Left colon (tissue), 2 donors: Measurements from ENCODE around the gene CXCL10. TPM values are rescaled to one million over a fixed set of nuclear protein-coding genes. Genes with fewer than 3 reads are reported as not detected.
"Not testable (repeated sequence)": the region's sequence is repeated elsewhere in the genome, so short reads cannot be mapped to it uniquely, and the experiment has no call there.

ENCODE experiments used
- ATAC-seq: fragments of 200-7000 bp; cut with Tn5 transposase; one replicate; pipeline ENCODE4 v1.9.1; 2020; ENCODE audit warnings: mild to moderate bottlenecking, moderate library complexity
- DNase-seq, 2 donors: peaks; one replicate each; pipeline ENCODE4 v3.0.0-alpha.2; 2020
- intact Hi-C, 2 donors: fragments of 100-400 bp; cut with DNase I in 1 of 2; cut with micrococcal nuclease in 1 of 2; formaldehyde crosslinking; loops; one replicate each; pipeline versions ENCODE4 v1.11.2 to v1.14.0; 2022; cut with DNase I, micrococcal nuclease
- long read RNA-seq: library from polyadenylated mRNA; unstranded; transcript quantifications from one replicate; pipeline ENCODE4 v2.0.0, GENCODE V29; 2021
- total RNA-seq, 2 donors: library from RNA; stranded (reverse); fragmentation: NEBNext Ultra II Directional; extraction: Animal tissue kit (Norgen Biotek cat#: 25700); gene quantifications; one replicate each; pipeline ENCODE4 v1.2.1, GENCODE V29; 2021
- donor health status: DM: no; HTN: no; CAD: no.
- donor health status: DM: yes; HTN: yes; CAD: no.

Gene CXCL10
- 1 to 10 TPM; 2.5 to 3.2 TPM for total RNA-seq
- long read RNA-seq, transcript CXCL10-201 (4 exons, 1,176 nt), result major isoform, 6 of 6 reads
- long read RNA-seq, partial matches to known transcripts, result 0 of 6 reads
- long read RNA-seq, other reads (novel, unspliced or antisense), result 0 of 6 reads

DNA sequence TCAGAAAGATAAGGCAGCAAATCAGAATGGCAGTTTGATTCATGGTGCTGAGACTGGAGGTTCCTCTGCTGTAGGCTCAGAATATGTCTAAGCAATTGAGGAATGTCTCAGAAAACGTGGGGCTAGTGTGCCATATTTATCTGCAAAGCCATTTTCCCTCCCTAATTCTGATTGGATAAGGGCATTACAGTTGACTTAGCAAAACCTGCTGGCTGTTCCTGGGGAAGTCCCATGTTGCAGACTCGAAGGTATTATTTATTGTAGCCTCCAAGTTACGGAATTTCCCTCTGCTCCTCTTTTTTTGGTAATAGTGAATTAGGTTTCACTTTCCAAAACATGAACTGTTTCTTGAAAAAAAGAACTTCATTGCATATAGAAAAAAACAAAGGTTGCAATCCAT is at the start of gene CXCL10:
Gene CXCL10 (minus strand): TSS at position 109 of the 400 bp plus-strand sequence. CDS start 66 bp downstream, at position 43.
- intact Hi-C loops, result no loop called here
- no peak for ATAC-seq
- DNase-seq, result no peak

DNA sequence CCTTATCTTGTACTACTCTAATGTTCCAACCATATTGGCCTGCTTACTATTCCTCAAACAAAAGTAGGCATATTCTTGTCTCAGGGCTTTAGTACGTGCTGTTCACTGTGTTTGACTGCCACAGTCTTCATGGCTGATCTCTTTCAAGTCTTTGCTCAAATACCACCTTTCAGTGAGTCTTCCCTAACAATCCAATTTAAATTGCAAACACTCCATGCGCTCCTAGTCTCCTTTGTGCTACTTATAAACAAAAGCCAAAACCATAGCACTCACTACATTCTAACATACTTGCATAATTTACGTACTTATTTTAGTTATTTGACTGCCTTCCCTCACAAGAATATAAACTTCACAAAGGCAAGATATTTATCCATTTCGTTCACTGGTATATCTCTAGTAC is 49.5 kb upstream of the CXCL10 start:
- DNase-seq (no peak), ATAC-seq (no peak)
- intact Hi-C loops, result no loop called here

DNA sequence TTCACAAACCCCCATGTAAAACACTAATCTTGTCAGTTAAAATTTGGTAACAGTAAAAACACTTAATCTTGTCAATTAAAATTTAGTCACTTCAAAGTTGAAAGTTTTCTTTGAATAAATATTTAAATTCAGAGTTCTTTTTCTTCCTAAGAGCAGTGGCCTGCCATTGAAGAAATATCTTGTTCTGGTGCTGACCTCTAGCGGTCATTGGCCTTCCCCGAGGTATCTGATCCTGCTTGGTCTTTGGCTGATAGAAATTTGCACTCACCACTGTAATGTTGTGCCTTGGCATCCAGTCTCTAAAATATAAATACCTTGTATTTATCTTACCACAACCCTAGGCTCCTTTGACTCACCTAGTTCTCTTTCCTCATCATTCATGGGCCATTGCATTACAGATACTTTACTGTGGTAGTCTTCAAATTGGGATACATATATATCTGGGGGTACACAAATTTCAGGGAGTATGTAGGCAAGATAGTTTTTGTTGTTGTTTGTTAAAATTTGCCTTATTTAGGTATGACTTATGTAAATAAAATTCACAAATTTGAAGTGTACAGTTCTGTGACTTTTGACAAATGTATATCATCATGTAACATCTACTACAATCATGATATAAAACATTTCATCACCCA is 44.5 kb upstream of the CXCL10 start:
- intact Hi-C loops, result loop anchor here (2.0 to 5.0 kb wide), 2 partner anchors 70 to 71 kb away; no protein-coding TSS in a partner anchor
- ATAC-seq (peak; percentile 91), DNase-seq (peak; percentile 56 to 87)

DNA sequence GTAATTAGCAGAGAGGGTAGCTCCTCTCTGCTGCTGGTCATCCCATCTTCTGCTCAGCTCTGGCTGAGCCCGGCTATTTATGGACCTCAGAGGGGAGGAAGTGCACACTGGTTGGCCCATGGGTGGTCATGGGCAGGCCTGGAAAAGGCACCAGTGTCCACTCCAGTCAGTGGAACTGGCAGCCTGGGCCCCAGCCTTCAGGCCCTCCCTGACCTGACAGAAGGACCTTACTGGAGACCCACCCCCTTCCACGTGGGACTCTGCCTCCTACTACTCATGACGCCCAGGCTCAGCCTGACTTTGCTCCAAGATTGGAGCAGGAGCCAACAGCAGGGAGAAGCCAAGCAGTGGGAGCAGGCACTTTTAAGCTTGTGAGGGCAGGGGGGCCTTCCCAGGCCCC is 43.2 kb upstream of the CXCL10 start:
- intact Hi-C loops, result loop anchor here (2.0 to 5.0 kb wide), 2 partner anchors 69 to 70 kb away; no protein-coding TSS in a partner anchor
- no peak for ATAC-seq

DNA sequence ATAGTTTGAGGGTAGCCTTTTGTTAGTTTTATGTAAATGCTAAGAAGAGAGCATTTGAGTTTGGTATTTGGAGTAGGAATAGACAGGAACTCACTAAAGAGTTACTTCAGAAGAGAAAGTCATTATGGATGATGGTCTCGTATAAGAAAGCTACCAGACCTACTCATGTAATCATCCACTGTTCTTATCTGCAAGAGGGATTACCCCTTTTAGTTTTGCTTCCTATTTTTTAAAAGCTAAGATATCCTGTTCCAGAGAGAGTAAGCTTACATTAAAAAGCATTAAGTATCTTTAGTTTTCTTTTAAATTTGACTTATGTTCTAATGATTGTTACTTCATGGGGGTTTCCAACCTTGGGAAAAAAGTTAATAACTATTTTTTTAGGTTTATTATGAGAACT is 38.7 kb upstream of the CXCL10 start:
- intact Hi-C loops, result no loop called here
- DNase-seq (no peak), ATAC-seq (no peak)

More for the DNA sequence above, 43.2 kb upstream of the CXCL10 start:
- DNase-seq, result no peak

DNA sequence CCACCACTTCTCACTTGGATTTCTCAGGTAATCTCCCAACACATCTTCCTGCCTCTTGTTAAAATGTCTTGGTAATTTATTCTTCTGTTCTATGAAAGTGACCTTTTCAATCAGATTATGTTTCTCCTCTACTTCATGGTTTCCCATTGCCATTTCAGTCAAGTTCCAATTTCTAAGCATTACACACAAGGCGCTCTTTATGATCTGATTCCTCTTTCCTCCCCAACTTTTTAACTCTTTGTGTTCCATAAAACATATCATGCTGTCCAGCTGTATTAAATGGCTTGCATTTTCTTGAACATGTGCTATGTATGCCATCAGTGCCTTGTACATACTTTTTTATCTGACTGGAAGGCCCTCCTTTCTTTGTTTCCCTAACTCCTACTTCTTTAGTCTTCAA is 38.1 kb upstream of the CXCL10 start:
- DNase-seq (no peak), ATAC-seq (no peak)
- intact Hi-C loops, result no loop called here

DNA sequence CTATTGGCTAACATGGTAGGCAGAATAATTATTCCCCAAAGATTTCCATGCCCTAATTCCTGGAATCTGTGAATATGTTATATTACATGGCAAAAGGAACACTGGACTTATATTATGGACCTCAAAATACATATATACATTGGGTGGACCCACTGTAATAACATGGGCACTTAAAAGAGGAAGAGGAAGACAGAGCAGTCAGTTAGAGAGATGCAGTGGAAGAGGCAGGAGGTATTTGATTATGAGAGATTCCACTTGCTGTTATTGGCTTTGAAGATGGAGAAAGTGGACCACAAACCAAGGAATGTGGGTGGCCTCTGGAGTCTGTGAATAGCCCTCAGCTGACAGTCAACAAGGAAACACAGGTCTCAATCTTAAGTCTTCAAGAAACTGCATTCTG is 37.2 kb upstream of the CXCL10 start:
- no peak for DNase-seq
- intact Hi-C loops, result no loop called here
- ATAC-seq, result peak; percentile 46

DNA sequence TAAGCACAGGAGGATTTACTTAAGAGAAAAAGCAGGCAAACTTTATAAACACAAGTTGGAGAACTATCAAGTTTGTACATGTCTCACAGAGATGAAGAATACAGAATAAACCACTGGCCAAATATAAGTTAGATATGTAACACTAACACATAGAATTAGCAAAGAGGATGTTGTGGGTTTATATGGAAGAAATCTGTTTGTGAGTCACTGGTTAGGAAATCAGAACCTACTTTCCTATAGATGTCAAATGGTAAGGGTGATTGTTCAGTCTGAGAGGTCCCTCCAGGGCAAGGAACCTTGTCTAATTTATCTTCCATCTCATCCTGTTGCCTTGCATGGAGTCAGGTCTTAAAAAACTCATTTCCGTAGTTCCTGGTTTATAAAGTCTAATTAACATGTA is 36.5 kb upstream of the CXCL10 start:
- intact Hi-C loops, result no loop called here
- DNase-seq (no peak), ATAC-seq (peak; percentile 26)

DNA sequence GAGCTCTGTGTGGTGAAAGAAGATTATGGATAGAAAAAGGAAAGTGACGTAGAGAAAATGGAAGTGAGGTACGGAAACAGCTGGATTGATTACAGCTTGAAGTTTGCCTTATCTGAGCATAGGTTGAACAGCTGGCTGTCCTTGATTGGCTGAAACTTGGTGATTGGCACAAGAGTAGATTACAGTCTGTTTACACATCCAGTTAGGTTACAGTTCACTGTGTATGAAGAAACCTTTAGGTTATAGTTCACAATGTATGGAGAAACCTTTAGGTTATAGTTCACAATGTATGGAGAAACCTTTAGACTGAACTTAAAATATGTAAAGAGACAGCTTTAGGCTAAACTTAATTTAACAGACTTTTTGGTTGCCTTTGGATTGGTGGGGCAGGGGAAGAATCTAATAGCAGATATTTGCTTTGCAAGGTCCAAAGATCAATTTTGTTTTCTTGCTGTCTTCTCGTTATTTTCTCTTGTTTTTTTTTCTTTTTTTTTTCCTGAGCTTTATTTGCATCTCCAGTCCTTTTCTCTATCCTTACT is 35.7 kb upstream of the CXCL10 start:
- DNase-seq (peak; percentile 27 to 52), ATAC-seq (peak; percentile 79)
- intact Hi-C loops, result no loop called here

DNA sequence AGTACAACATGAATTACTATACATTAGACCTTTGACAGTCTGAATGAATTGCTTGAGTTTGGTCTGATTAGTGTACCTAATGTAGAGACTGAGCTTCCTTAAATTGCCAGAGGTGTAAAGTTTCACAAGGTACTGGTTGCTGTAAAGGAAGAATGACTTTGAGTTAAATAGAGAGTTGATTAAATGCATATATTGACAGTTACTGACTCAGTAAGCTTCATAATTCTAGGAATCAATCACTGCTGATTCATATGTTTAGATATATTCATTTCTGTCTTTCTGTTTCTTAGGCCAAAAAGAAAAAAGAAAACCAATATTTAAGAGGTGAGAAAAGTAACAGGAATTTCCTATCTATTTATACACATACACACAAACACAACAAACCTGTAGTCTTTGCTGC is 35.0 kb upstream of the CXCL10 start:
- intact Hi-C loops, result no loop called here
- DNase-seq, result no peak
- ATAC-seq, result no peak

DNA sequence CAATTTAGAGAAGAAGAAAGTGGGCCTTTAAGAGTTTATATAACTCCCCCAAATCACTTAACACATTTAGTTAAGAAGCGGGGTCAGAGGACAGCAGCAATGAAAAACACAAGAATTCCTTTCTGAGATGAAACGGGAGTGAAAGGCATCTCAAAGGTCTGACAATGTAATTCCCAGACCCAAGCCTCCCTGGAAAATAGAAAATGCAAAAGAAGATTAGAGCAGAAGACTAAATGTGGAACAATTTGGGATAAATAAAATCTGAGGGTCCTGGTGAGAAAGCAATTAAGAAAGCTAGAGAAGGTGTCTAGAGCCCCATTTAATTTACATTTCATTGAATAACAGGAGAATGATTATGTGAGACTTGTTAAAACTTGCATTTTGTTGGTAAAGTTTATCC is 32.1 kb upstream of the CXCL10 start:
- no peak for DNase-seq
- ATAC-seq, result no peak
- intact Hi-C loops, result no loop called here

DNA sequence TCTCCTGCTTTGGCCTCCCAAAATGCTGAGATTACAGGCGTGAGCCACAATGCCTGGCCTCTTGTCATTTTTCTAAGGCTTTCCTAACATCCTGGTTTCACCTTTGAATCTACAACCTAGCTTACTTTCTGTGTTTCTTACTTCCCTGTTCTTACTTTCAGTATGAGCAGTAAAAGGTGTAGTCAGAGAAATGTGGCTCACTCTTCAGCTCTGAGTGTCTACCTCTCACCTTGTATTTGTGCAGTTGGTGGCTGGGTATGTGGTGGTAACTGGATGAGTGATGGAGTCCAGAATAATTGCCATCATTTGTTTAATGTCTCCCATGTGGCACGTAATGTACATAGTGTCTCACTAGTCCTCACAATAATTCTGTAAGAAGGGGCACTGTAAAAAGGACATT is 31.7 kb upstream of the CXCL10 start:
- ATAC-seq (peak; percentile 87), DNase-seq (no peak)
- intact Hi-C loops, result no loop called here

DNA sequence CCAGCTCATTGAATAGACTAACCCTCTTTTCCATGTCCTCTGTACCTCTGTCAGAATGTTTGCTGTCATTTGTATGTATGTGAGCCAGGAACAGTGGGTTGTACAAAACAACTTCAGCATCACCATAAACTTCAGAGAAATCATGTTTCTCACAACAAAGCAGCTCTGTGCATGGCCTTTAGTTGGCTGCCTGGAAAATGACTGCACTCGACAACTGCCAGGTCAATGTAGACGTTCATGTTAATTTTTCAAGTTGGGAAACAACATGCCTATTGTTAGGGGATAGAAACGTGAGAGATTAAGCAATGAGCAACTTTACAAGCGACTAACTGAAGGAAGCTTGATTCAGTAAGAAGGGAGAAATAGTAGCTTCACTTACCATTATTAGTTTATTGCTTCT is 30.4 kb upstream of the CXCL10 start:
- intact Hi-C loops, result no loop called here
- no peak for DNase-seq
- ATAC-seq, result peak; percentile 61

DNA sequence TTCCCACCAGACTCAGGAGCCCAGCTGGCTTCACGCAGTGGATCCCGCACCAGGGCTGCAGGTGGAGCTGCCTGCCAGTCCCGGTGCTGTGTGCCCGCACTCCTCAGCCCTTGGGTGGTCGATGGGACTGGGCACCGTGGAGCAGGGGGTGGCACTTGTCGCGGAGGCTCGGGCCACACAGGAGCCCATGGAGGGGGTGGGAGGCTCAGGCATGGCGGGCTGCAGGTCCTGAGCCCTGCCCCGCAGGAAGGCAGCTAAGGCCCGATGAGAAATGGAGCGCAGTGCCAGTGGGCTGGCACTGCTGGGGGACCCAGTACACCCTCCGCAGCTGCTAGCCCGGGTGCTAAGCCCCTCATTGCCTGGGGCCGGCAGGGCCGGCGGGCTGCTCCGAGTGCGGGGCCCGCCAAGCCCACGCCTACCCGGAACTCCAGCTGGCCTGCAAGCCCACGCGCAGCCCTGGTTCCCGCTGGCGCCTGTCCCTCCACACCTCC is 27.3 kb upstream of the CXCL10 start:
- intact Hi-C loops, result not testable (repeated sequence)

DNA sequence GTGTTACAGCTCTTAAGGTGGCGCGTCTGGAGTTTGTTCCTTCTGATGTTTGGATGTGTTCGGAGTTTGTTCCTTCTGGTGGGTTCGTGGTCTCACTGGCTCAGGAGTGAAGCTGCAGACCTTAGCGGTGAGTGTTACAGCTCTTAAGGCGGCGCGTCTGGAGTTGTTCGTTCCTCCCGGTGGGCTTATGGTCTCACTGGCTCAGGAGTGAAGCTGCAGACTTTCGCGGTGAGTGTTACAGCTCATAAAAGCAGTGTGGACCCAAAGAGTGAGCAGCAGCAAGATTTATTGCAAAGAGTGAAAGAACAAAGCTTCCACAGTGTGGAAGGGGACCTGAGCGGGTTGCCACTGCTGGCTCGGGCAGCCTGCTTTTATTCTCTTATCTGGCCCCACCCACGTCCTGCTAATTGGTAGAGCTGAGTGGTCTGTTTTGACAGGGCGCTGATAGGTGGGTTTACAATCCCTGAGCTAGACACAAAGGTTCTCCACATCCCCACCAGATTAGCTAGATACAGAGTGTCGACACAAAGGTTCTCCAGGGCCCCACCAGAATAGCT is 26.6 kb upstream of the CXCL10 start:
- ATAC-seq, DNase-seq, intact Hi-C loops: not testable (repeated sequence)

More for the DNA sequence above, 27.3 kb upstream of the CXCL10 start:
- not testable (repeated sequence) for DNase-seq, ATAC-seq

DNA sequence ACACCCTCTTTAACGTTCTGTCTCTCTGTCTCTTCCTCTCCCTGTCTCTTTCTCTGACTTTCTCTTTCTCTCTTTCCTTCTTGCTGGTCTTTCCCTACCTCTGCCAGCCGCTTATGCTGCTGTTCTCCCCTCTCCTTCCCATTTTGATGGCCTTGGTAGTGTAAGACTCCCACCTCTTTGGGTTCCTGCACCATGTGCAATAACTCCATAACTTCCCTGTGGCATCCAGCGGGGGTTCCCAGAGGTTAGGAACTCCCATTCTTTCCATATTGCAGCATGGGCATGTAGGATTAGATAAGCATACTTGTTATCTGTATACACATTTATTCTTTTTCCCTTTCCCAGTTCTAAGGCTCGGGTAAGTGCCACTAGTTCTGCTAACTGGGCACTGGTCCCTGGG is 21.4 kb upstream of the CXCL10 start:
- ATAC-seq, intact Hi-C loops, DNase-seq: not testable (repeated sequence)

DNA sequence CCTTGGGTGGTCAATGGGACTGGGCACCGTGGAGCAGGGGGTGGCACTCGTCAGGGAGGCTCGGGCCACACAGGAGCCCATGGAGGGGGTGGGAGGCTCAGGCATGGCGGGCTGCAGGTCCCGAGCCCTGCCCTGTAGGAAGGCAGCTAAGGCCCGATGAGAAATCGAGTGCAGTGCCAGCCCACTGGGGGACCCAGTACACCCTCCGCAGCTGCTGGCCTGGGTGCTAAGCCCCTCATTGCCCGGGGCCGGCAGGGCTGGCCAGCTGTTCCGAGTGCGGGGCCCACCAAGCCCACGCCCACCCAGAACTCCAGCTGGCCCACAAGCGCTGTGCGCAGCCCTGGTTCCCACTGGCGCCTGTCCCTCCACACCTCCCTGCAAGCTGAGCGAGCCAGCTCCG is 20.0 kb upstream of the CXCL10 start:
- DNase-seq, intact Hi-C loops, ATAC-seq: not testable (repeated sequence)

DNA sequence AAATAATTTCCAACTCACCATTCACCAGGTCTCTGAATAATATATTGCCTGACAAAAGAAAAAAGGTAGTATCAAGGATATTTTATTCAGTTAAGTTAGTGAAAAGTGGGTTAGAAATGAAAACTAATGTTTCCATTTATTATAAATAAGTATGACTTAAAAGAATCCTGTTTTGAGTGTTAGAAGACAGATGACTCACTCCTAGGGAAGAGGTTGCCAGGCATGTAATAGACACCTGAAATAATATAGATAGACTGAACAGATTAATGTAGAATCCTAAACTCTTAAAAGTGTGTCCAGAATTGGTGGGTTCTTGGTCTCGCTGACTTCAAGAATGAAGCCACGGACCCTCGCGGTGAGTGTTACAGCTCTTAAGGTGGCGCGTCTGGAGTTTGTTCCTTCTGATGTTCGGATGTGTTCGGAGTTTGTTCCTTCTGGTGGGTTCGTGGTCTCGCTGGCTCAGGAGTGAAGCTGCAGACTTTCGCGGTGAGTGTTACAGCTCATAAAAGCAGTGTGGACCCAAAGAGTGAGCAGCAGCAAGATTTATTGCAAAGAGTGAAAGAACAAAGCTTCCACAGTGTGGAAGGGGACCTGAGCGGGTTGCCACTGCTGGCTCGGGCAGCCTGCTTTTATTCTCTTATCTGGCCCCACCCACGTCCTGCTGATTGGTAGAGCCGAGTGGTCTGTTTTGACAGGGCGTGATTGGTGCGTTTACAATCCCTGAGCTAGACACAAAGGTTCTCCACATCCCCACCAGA is 19.1 kb upstream of the CXCL10 start:
- intact Hi-C loops, DNase-seq, ATAC-seq: not testable (repeated sequence)

DNA sequence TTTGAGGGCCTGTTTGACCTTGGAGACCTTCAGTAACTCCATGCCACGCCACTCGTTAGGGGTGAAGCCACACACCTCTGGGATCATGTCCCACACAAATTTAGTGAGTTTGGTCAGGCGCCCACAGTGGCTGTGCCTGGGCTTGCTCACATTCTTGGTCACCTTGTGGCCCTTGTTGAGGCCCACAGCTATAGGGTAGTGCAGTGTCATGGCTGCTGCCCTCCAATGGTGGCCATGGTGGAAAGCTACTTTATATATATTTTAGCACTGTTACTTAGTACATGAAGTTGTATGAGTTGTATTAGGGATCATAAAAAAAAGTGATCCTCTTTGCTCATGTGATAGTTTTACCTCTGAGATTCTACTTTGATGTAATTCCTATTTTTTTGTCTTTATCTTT is 13.6 kb upstream of the CXCL10 start:
- intact Hi-C loops, result no loop called here
- DNase-seq (no peak), ATAC-seq (no peak)
